ENCODE measurements around the gene PPM1L. TPM values are rescaled to one million over a fixed set of nuclear protein-coding genes. Genes with fewer than 3 reads are reported as not detected.
"Not testable (repeated sequence)": the region's sequence is repeated elsewhere in the genome, so short reads cannot be mapped to it uniquely, and the experiment has no call there.

The PPM1L gene
- total RNA-seq, 1 donor from 2014 or later, result 5.8 TPM

GRCh38 chr3:160998581-160998980 lies 242.6 kb downstream of the PPM1L start:
- DNase-seq, result no peak
- Mint-ChIP-seq H3K27ac (no peak overlapping the region), H3K36me3 (ENCODE audit: low read depth) (no peaks in the 10 kb centered on the region), H3K4me1 (no peaks in the 10 kb centered on the region), H3K4me3 (no peak overlapping the region), H3K27me3 (no peaks in the 10 kb centered on the region), H3K9me3 (no peaks in the 10 kb centered on the region)
- ATAC-seq (ENCODE audit: low read depth), result no peak
- TF ChIP-seq CTCF (IDR thresholded peaks at IDR 0.05), result no peak
- ChIA-PET CTCF (no interaction called here), POLR2A (no interaction called here)
- intact Hi-C loops (cut with micrococcal nuclease), result no loop called here

- H3K9me3 Mint-ChIP-seq, result no peaks in the 10 kb centered on the region
- ATAC-seq (ENCODE audit: low read depth) (no peak), DNase-seq (no peak)
- ChIA-PET POLR2A (no interaction called here), CTCF (no interaction called here)
- no peak overlapping the region for H3K4me3 Mint-ChIP-seq
- TF ChIP-seq CTCF (IDR thresholded peaks at IDR 0.05), result no peak
- no peaks in the 10 kb centered on the region for H3K4me1 Mint-ChIP-seq
- H3K27me3 Mint-ChIP-seq, result no peaks in the 10 kb centered on the region
- no peak overlapping the region for H3K27ac Mint-ChIP-seq
- intact Hi-C loops (cut with micrococcal nuclease), result no loop called here
- no peaks in the 10 kb centered on the region for H3K36me3 Mint-ChIP-seq (ENCODE audit: low read depth)
Measured at GRCh38 chr3:160999274-160999673, 243.2 kb downstream of the PPM1L start.

- Mint-ChIP-seq H3K4me1 (no peaks in the 10 kb centered on the region), H3K27me3 (no peaks in the 10 kb centered on the region), H3K27ac (no peak overlapping the region), H3K9me3 (peaks cover 3% of the 10 kb centered on the region), H3K36me3 (ENCODE audit: low read depth) (no peaks in the 10 kb centered on the region), H3K4me3 (no peak overlapping the region)
- ChIA-PET POLR2A (no interaction called here), CTCF (no interaction called here)
- no peak for TF ChIP-seq CTCF (IDR thresholded peaks at IDR 0.05)
- intact Hi-C loops (cut with micrococcal nuclease), result no loop called here
- DNase-seq (no peak), ATAC-seq (ENCODE audit: low read depth) (no peak)
Measured at GRCh38 chr3:161008086-161008485, 252.1 kb downstream of the PPM1L start.

GRCh38 chr3:161010151-161010550 lies 254.1 kb downstream of the PPM1L start:
- H3K27ac Mint-ChIP-seq; intact Hi-C loops (cut with micrococcal nuclease); H3K9me3 Mint-ChIP-seq; ATAC-seq (ENCODE audit: low read depth); CTCF ChIA-PET; H3K36me3 Mint-ChIP-seq (ENCODE audit: low read depth); H3K27me3 Mint-ChIP-seq; POLR2A ChIA-PET; H3K4me3 Mint-ChIP-seq; DNase-seq; H3K4me1 Mint-ChIP-seq: not testable (repeated sequence)

- Mint-ChIP-seq H3K27ac (no peak overlapping the region), H3K9me3 (peaks cover 3% of the 10 kb centered on the region), H3K4me1 (no peaks in the 10 kb centered on the region), H3K36me3 (ENCODE audit: low read depth) (no peaks in the 10 kb centered on the region), H3K4me3 (no peak overlapping the region), H3K27me3 (peaks cover 2% of the 10 kb centered on the region)
- no peak for TF ChIP-seq CTCF (IDR thresholded peaks at IDR 0.05)
- no peak for ATAC-seq (ENCODE audit: low read depth)
- intact Hi-C loops (cut with micrococcal nuclease), result no loop called here
- ChIA-PET POLR2A (no interaction called here), CTCF (interaction anchor here (1.1 kb wide), 1 partner anchor 73 kb away, joined by 3 read pairs; no protein-coding TSS in a partner anchor)
- no peak for DNase-seq
Measured at GRCh38 chr3:161014843-161015749, 259.1 kb downstream of the PPM1L start.

Data from activated B cell treated with CpG ODN at 0.5 μM for 24 hours (primary cell).